NCI-H2171 treated with DMSO at 0.1 percent for 48 hours (cell line): ENCODE data around the gene AP5Z1.

Source experiments
- DNase-seq: peaks from one replicate; lab custom pipeline; 2025; lab: John Stamatoyannopoulos, UW

The AP5Z1 gene

GRCh38 chr7:4745971-4746919 is 29.2 kb upstream of the AP5Z1 start:
- no peak for DNase-seq

- DNase-seq = no peak
Observed at GRCh38 chr7:4747013-4747412, 28.4 kb upstream of the AP5Z1 start.

DNA sequence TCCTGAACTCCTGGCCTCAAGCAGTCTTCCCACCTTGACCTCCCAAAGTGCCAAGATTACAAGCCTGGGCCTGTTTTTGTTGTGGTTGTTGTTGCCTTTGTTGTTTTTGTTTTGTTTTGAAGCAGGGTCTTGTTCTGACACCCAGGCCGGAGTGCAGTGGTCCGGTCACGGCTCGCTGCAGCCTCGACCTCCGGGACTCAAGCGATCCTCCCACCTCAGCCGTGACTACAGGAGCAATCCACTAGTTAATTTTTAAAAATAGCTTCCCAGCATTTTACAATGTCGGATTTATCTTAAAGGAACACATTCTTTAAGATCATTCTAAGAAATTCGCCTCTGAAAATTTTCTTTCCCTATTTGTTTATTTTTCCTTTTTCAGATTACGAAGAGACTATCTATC is 27.7 kb upstream of the AP5Z1 start:
- DNase-seq = no peak

DNA sequence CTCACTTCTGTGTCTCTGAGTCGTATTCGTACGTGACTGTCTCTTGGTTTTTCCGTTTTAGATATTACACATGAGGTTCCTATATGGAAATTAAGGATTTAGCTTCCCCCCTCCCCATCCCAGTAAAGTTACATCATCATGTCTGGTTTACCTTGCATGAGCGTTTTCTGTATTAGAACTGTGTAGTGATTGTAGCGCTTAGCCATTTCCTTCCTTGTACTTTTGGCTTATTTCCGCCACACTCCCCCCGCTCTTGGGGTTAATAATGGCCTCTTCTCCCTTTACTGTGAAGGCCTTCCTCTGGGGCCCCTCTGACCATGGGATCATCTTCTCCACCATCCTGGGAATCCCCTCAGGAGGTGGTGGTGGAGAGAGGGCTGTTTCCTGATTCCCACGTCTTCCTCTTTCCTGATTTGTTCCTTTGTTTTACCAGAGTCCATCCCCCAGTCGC is 27.2 kb upstream of the AP5Z1 start:
- no peak for DNase-seq

DNA sequence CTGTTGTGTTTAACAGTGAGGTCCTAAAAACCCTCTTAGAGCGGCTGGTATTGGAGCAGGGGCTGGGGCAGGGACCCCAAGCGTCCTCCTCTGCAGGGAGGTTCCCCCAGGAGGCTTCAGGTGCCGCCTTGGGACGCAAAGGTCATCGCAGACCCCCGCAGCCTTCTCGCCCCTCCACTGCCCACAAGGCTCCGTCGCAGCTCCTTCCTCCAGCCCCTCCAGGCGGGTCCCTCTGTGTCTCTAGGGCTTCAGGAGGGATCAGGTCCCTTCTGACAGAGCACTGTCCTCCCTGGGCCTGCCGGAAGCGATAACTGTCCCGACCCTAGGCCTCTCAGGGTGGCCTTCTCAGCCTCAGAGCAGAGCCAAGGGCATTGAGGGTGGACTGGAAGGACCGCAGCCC is 26.1 kb upstream of the AP5Z1 start:
- no peak for DNase-seq

- DNase-seq = no peak
Observed at GRCh38 chr7:4749798-4750197, 25.6 kb upstream of the AP5Z1 start.

DNA sequence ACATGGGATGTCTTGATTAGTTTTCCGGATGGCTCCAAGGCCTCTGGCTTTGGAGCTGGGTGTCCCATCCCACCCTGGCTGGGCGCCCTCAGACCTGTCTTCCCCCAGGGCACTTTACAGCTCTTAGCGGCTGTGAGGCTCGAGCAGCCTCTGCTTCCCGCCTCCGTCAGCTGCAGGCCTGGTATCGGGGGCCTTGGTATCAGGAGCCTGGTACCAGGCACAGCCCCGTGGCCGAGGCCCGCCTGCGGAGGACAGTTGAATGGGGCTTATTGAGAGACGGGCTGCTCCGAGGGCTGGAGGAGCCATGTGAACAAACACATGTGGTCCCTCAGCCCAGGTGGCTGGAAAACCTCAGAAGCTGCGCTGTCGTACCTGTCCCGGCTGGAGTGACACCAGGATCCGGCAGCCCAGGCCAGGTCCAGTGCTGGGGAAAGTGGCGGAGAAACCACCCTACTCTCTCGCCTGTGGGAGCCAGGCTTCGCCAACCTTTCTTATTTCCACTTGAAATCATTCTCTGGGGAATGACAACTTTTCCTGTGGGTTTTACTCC is 23.9 kb upstream of the AP5Z1 start:
- no peak for DNase-seq

DNA sequence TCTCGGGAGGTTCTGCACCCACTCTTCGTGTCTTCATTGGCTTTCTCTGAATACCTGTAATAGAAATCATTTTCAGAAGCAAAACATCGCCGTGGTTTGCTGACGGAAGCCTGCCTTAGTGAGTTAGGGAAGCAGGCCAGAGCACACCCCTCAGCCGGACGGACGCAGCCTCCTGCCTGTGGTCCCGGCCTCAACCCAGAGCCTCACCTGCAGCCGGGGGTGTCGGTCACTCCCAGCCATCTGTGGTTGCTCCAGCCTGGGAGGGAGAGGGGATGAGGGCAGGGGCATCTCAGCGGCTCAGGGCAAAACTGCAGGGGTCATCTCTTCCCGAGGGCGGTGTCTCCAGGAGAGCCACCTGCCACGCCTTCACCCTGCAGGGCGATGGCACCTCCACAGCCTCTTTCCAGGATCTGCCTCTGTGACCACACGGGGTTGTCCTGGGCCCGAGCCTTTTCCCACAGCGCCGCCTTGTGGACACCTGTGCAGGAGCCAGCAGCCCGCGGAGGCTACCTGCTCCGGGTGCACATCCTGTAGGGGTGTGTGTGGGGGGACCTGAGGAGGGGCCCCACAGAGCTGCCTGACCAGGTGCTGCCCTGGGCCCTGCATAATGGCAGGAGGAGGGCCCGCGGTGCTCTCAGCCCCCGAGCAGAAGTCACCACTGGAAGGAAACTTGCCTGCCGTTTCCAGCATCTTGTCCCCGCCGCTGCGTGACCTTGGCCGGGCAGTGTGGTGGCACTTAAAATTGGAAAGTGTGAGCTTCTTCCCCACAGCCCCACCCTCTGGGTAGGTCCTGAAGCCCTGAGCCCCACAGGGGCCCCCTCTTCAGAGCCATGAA is 21.6 kb upstream of the AP5Z1 start:
- DNase-seq = peak; percentile 46

DNA sequence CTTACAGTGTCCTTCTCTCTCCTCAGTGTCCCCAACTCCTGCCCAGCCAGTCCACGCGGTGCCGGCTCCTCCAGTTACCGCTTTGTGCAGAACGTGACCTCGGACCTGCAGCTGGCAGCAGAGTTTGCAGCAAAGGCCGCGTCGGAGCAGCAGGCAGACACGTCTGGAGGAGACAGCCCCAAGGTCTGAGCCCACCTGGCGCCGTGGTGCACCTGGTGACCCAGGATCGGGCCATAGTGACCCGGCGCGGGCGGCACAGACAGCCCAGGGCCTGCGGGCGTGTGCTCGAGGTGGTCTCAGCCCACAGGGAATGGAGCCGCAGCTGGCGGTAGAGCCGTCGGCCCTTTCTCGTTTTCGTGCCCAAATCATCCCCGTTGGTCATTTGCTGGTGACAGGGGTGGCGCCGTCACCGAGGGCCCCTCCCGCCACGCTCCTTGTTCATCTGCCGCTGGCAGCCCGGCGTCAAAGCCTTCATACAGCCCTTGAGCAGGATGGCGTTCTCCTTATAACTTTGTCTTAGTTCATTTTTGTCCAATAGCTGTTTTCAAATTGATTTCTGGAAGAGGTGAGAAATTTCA is 20.9 kb upstream of the AP5Z1 start:
- DNase-seq = no peak

- DNase-seq = no peak
Observed at GRCh38 chr7:4755045-4755444, 20.4 kb upstream of the AP5Z1 start.

GRCh38 chr7:4758111-4758510 is 17.3 kb upstream of the AP5Z1 start:
- no peak for DNase-seq

DNA sequence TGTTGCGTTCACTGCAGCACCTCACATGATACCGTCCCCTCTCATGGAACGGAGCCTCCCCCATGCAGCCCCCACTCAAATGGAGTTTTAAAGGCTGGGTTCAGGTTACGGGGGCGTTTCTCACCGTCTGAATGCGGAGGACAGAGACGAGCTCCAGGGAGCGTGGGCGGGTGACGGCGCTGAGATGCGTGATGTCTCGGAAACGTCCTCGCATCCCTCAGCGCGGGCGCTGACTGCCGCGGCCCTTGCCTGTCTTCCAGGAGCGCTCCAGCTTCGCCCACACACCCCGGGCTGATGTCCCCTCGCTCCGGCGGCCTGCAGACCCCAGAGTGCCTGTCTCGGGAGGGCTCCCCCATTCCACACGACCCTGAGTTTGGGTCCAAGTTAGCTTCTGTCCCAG is 16.6 kb upstream of the AP5Z1 start:
- DNase-seq = no peak

GRCh38 chr7:4759211-4759610 is 16.2 kb upstream of the AP5Z1 start:
- DNase-seq = no peak

DNA sequence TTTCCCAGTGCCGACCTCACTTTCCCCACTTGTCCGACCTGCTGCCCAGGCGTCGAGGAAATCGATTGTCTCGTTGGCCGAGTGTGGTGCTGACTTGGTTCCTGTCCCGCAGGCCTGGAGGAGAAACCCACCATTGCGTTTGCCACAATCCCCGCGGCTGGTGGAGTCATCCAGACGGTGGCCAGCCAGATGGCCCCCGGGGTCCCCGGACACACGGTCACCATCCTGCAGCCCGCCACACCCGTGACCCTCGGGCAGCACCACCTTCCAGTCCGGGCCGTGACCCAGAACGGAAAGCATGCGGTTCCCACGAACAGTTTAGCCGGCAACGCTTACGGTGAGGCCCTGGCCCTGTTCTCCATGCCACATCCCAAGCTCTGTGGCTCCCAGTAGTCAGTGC is 14.5 kb upstream of the AP5Z1 start:
- DNase-seq = no peak

GRCh38 chr7:4762121-4763055 is 13.0 kb upstream of the AP5Z1 start:
- no peak for DNase-seq

DNA sequence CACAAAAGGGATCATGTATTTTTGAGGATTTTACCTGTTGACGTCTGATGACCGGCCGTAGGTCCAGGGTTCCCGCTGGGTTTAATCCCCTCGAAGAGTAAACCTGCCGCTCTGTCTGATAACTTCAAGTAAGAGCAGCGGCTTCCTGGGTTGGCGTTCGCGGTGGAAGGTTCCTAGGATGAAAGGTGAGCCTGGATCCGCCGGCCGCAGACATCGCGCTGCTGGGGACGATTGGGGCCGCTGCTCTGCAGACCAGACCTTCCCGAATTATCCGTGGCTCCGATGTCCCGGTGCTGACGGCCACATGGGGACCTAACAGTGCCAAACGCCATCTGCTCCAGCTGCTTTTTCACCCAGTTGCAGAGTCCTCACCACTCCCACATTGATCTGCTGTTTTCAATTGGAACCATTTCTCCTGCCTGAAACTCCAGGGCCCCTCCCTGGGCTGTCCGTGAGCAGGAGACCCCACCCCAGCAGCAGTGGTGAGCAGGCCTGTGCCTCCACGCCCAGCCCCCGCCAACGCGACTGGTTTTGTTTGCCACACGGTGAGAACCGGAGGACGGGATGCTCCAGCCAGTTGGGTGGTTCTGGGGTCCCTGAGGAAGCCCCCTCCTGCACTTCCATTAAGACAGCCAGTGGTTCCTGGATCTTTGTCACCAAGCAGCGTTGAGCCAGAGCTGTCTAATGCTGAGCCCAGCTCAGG is 12.2 kb upstream of the AP5Z1 start:
- DNase-seq = no peak

GRCh38 chr7:4763794-4764185 is 11.6 kb upstream of the AP5Z1 start:
- no peak for DNase-seq

DNA sequence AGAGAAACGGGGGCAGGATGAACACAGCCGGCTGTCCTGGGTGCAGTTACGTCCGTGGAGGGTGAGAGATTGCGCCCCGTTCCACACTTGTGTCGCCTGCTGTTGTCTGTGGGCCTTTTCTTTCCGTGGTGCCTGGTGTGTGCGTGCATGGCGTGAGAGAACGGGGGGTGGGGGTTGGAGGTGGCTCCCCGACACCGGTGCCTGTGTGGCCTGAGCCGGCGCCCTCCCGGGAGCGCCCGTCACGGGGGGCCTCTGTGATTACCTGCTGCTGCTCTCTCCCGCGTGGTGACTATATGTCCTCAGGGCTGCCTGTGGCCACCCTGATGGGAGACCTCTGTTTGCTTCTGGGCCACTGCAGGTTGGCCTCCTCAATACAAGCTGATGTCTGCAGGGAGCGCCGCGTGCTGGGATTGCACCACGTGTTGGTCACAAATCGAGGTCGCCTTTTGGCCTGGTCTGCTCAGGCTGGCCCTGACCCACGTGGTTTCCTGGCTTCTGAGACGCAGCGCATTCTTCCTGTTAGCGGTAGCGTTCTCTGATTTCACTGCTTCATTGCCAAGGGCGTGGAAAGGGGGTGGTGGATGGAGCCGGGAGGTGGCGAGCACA is 10.9 kb upstream of the AP5Z1 start:
- DNase-seq = no peak

GRCh38 chr7:4765776-4766490 is 9.5 kb upstream of the AP5Z1 start:
- no peak for DNase-seq
